Progenitor cell of endocrine pancreas (in vitro differentiated cells): ENCODE data around the gene PACS1. TPM values are rescaled to one million over a fixed set of nuclear protein-coding genes. Genes with fewer than 3 reads are reported as not detected.

Experiments used
- DNase-seq: peaks from one replicate; pipeline ENCODE4 v3.0.0; 2021; ENCODE audit warnings: low spot score; ENCODE audit not compliant: unreplicated experiment
- H3K27ac Mint-ChIP-seq: 2 replicates; pipeline ENCODE4 v1.8.0; 2021; ENCODE audit warnings: mild to moderate bottlenecking, moderate library complexity, mixed read lengths
- H3K27me3 Mint-ChIP-seq: 2 replicates; pipeline ENCODE4 v1.8.0; 2021; ENCODE audit warnings: mixed read lengths
- H3K36me3 Mint-ChIP-seq: 2 replicates; pipeline ENCODE4 v1.8.0; 2022; ENCODE audit warnings: mixed read lengths; ENCODE audit not compliant: insufficient read depth
- H3K4me1 Mint-ChIP-seq: 2 replicates; pipeline ENCODE4 v1.8.0; 2021; ENCODE audit warnings: low read depth, mixed read lengths
- H3K4me3 Mint-ChIP-seq: 2 replicates; pipeline ENCODE4 v1.8.0; 2021; ENCODE audit warnings: low read depth, mild to moderate bottlenecking, moderate library complexity, mixed read lengths
- H3K9me3 Mint-ChIP-seq: 2 replicates; pipeline ENCODE4 v1.8.0; 2021; ENCODE audit warnings: low read depth, mixed read lengths
- total RNA-seq: library from RNA; stranded (reverse); gene quantifications from 2 replicates; pipeline ENCODE4 v1.2.1, GENCODE V29; 2021
- TF ChIP-seq, protein P1 (sequence below): fragments of 200-600 bp; sonication (generic); IDR thresholded peaks from one replicate; pipeline ENCODE4 v1.5.0; 2021; ENCODE audit warnings: antibody characterized with exemption, mild to moderate bottlenecking; ENCODE audit not compliant: unreplicated experiment

The PACS1 gene
- total RNA-seq, 1 donor from 2014 or later = 72.3 TPM

DNA sequence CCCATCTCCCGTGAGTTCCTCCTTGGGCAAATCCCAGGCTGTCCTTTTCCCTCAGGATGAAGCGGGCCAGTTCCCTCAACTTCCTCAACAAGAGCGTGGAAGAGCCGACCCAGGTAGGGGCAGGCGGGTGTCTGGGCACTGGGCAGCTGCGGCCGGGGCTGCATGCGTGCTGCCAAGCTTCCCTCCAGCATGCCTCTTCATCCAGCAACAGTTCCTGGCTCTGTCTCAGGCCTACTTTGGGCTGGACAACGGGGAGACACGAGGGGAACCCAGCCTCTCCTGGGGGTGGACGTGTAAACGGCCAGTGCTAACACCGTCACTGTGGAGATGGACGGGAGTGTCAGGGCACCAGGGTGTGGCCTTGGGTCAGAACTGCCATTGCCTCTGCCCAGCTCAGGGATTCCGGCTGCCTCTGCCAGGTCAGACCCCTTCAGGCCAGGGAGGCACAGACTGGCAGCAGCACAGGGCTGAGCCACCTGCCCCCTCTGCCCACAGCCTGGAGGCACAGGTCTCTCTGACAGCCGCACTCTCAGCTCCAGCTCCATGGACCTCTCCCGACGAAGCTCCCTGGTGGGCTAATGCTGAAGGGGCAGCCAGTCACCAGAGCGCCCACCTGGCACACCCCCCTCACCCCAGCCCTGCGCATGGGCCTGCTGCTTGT lies 196.4 kb downstream of the PACS1 start:
- Mint-ChIP-seq H3K27me3 (no peaks in the 10 kb centered on the region), H3K4me3 (no peak overlapping the region), H3K27ac (no peak overlapping the region), H3K4me1 (peaks cover 12% of the 10 kb centered on the region), H3K9me3 (no peaks in the 10 kb centered on the region), H3K36me3 (peaks cover 5% of the 10 kb centered on the region)
- DNase-seq = no peak
- TF ChIP-seq, protein P1, sequence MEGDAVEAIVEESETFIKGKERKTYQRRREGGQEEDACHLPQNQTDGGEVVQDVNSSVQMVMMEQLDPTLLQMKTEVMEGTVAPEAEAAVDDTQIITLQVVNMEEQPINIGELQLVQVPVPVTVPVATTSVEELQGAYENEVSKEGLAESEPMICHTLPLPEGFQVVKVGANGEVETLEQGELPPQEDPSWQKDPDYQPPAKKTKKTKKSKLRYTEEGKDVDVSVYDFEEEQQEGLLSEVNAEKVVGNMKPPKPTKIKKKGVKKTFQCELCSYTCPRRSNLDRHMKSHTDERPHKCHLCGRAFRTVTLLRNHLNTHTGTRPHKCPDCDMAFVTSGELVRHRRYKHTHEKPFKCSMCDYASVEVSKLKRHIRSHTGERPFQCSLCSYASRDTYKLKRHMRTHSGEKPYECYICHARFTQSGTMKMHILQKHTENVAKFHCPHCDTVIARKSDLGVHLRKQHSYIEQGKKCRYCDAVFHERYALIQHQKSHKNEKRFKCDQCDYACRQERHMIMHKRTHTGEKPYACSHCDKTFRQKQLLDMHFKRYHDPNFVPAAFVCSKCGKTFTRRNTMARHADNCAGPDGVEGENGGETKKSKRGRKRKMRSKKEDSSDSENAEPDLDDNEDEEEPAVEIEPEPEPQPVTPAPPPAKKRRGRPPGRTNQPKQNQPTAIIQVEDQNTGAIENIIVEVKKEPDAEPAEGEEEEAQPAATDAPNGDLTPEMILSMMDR = no peak

GRCh38 chr11:66267039-66267378 lies 196.9 kb downstream of the PACS1 start:
- no peaks in the 10 kb centered on the region for H3K9me3 Mint-ChIP-seq
- no peak for DNase-seq

GRCh38 chr11:66267379-66268243 lies 197.5 kb downstream of the PACS1 start:
- H3K36me3 Mint-ChIP-seq = peaks cover 6% of the 10 kb centered on the region
- DNase-seq = peak; percentile 74
- no peaks in the 10 kb centered on the region for H3K27me3 Mint-ChIP-seq

More at GRCh38 chr11:66267039-66267378, 196.9 kb downstream of the PACS1 start:
- TF ChIP-seq, protein P1 = no peak
- Mint-ChIP-seq H3K27me3 (no peaks in the 10 kb centered on the region), H3K36me3 (peaks cover 5% of the 10 kb centered on the region), H3K4me1 (peaks cover 12% of the 10 kb centered on the region), H3K4me3 (peak overlapping the region; percentile 94), H3K27ac (peak overlapping the region; percentile 81)

DNA sequence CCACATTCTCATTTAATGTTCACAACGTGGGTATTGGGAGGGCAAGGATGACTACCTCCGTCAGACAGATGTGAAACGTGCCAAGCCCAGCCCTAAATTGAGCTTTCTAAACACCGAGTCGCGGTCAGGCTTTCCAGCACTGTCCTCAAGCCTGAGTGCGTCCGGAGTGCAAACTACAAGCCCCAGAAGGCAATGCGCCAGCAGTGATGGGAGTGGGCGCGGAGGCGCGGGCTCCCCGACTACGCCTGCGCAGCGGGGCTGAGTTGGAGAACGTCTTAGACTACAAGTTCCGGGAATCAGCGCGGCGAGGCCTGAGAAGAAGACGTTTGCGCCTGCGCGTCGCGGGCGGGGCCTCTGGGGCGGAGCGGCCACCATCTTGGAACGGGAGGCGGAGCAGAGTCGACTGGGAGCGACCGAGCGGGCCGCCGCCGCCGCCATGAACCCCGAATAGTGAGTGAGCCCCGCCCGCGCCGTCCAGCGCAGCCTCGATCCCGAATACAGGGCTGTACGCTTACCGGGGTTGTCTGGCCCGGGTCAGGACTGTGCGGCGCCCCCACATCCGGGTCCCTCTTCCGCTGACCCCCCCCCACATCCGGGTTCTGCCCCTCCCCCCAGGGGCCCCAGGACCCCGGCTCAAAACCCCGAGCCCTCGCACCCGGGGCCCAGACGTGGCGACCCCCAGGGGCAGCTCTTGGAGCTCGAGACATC lies 198.3 kb downstream of the PACS1 start, which contains the start of gene RAB1B:
Gene RAB1B (plus strand): TSS at position 396 of the 708 bp plus-strand sequence. CDS start 41 bp downstream, at position 437.
- peak within 1 kb of the TSS; percentile 94 for H3K4me3 Mint-ChIP-seq
- peak; percentile 100 for DNase-seq
- no peaks in the 10 kb centered on the region for H3K9me3 Mint-ChIP-seq
- peaks cover 7% of the 10 kb centered on the region for H3K36me3 Mint-ChIP-seq
- peak within 1 kb of the TSS; percentile 94 for H3K27ac Mint-ChIP-seq
- no peaks in the 10 kb centered on the region for H3K27me3 Mint-ChIP-seq
- peaks cover 12% of the 10 kb centered on the region for H3K4me1 Mint-ChIP-seq
- TF ChIP-seq, protein P1 = no peak

More at GRCh38 chr11:66267379-66268243, 197.5 kb downstream of the PACS1 start:
- Mint-ChIP-seq H3K4me1 (peaks cover 12% of the 10 kb centered on the region), H3K4me3 (peak overlapping the region; percentile 94), H3K27ac (peak overlapping the region; percentile 94), H3K9me3 (no peaks in the 10 kb centered on the region)
- TF ChIP-seq, protein P1 = peak; percentile 20
